Sigmoid colon (tissue), 4 donors: ENCODE measurements around the gene TTC33.

Experiments
- POLR2AphosphoS5 ChIP-seq, 4 donors: sonication (generic); formaldehyde crosslinking; IDR thresholded peaks; one replicate each; pipeline ENCODE4 v1.6.1; 2017; ENCODE audit warnings: antibody characterized with exemption in 4 of 4
- TF ChIP-seq, protein P1 (sequence below), 4 experiments: fragments of 450-650 bp in 3 of 4; fragments of 200-600 bp in 1 of 4; IDR thresholded peaks; one replicate each; pipeline ENCODE4 v1.5.1; 2016 to 2019; ENCODE audit warnings: antibody characterized with exemption in 4 of 4, mild to moderate bottlenecking in 3 of 4, moderate library complexity in 2 of 4

DNA sequence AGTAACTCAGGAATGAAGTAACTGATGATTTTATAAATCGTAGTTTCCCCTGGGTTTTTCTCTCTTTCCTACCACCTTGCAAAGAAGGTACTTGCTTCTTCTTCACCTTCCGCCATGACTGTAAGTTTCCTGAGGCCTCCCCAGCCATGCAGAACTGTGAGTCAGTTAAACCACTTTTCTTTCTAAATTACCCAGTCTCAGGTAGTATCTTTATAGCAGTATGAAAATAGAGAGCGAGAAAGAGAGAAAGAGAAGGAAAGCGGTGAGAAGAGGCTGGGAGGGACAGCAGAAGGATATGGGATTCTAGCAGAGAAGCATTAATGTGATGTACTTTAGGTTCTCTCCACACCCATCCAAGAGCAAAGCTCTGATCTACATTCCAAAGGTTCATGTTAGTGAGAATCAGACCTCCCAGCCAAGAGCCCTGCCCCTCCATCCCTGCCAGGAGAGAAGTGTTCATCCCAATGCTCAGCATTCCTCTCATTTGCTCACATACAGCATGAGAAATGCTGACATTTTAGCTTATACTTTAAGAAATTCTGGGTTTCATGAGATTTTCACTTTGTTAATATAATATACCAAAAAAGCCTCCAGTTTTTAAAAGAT is 261.0 kb downstream of the TTC33 start:
- TF ChIP-seq, protein P1, sequence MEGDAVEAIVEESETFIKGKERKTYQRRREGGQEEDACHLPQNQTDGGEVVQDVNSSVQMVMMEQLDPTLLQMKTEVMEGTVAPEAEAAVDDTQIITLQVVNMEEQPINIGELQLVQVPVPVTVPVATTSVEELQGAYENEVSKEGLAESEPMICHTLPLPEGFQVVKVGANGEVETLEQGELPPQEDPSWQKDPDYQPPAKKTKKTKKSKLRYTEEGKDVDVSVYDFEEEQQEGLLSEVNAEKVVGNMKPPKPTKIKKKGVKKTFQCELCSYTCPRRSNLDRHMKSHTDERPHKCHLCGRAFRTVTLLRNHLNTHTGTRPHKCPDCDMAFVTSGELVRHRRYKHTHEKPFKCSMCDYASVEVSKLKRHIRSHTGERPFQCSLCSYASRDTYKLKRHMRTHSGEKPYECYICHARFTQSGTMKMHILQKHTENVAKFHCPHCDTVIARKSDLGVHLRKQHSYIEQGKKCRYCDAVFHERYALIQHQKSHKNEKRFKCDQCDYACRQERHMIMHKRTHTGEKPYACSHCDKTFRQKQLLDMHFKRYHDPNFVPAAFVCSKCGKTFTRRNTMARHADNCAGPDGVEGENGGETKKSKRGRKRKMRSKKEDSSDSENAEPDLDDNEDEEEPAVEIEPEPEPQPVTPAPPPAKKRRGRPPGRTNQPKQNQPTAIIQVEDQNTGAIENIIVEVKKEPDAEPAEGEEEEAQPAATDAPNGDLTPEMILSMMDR (IDR thresholded peaks at IDR 0.05): no peak
- TF ChIP-seq POLR2AphosphoS5 (IDR thresholded peaks at IDR 0.05): no peak
